Measurements from ENCODE around the gene PDE4D.
"Not testable (repeated sequence)": the region's sequence is repeated elsewhere in the genome, so short reads cannot be mapped to it uniquely, and the experiment has no call there.

Gene PDE4D

DNA sequence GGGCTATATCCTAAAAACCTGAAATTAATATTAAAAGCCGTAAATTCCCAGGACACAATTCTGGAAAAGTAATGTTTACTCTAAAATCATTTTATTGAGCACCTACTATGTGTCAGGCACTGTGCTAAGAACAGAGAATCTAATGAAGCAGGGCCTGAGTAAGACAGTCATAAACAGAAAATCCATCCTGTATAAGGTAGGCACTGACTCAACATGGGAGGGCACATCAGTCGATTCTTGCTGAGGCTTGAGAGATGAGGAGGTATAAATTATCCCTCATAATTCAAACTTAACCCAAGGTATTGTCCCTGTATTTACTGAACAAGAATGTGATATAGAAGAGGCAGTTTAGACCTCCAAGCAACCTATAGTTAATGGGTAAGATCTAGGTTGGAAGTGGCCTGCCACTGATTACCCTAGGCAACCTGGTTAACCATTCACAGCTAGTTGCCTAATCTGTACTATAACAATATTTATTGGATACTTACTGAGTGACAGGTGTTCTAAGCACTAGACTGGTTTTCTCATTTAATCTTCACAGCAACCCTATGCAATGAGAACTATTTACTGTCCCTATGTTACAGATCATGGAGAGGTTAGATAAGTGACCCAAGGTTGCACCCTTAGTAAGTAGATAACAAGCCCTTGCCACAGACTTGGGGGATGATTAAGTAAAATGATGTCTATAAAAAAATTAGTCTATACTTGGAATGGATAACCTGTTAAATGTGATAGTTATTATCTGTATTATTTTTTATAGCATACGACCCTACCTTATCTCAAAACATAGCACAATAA, 317.7 kb downstream of the PDE4D start:
- no peak for DNase-seq

DNA sequence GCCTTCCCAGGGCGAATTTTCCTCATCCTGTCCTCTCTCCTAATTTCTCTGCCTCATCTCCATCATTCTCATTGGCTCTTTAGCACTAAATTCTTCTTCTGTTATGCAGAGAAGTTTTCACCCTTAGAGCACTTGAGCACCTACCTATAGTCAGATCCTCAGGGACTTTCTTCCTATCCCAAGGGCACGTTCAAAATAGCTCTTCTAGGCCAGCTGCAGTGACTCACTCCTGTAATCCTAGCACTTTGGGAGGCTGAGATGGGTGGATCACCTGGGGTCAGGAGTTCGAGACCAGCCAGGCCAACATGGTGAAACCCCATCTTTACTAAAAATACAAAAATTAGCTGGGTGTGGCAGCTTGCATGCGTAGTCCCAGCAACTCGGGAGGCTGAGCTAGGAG, 320.0 kb downstream of the PDE4D start:
- not testable (repeated sequence) for DNase-seq

DNA sequence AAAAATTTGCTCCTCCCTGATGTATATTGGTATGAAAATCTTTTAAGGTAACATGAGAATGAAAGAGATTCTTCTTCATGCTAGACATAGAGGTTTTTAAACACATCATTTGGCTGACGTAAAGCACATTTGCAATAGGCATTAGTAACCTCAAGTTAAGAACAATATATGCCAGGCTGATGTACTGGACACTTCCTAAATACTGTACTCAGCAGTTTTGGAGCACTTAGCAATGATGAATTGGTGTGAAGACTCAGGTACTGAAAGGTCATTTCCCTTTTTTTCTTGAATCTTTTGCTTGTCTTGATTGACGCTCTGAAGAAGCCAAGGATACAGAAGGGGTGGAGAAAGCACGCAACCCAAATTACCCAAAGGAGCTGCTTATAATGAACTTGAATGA, 322.5 kb downstream of the PDE4D start:
- no peak for DNase-seq

DNA sequence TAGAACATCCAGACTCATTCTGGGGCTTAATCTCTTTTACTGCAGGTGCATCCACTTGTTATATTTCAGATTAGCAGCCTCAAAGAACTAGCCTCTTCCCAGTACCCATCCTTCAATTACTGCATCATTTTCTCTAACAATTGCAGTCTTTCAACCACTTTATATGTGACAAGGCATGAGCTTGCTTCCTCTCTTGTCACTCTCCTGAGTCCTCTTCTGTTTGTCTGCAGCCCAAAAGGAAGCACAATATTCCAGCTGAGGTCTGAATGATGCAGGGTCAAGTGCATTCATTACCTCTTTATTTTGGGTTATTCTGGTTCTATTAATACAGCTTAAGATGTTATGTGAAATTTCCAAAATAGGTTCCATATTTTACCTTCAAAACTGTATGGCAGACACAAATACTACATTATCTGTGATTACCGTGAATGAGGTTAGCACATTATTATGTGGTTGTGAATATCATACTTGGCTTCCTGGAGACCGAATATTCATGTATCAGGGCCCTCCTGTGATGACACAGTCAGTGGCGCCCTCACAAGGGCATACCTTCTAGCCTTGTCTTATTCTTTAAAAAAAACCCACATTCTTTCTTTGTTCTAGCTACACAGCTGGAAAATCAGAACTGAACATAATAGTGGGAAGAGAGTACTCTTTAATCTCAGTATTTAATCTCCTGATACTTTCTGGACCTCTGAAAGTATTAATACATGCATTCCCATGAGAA, 323.8 kb downstream of the PDE4D start:
- no peak for DNase-seq

DNA sequence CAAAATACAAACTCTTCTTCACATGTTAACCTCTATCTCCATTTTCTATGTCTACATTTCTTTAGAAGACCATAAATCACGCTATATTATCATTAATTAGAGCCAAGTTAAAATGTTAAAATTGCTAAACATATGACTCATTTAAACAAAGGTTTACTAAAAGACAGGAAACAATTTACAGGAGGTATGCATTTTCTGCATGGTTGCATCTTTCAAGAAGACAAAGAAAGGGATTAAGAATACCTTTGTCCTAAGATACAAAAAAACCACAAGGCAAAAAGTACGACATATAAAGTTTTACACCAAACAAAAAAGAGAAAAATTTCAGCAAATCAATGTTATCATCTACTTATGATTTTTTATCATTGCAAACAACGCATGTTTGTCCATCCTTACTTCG, 324.4 kb downstream of the PDE4D start:
- DNase-seq, result no peak

DNA sequence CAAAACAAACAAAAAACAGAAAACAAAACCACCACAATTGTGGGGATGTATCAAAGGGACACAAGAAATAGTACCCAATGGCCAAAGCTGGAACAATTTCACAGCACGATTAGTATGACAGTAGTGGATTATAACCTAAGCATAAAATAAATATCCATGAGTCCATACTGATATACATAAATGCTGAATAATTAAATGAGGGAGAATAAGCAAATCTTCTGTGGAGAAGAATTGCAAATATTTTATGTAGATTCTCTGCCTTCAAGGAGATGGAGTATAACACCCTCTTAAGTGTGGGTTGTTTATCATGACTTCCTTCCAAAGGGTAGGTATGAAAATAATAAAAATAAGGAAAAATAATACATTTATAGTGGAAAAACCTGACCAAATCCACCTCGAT, 325.4 kb downstream of the PDE4D start:
- no peak for DNase-seq

DNA sequence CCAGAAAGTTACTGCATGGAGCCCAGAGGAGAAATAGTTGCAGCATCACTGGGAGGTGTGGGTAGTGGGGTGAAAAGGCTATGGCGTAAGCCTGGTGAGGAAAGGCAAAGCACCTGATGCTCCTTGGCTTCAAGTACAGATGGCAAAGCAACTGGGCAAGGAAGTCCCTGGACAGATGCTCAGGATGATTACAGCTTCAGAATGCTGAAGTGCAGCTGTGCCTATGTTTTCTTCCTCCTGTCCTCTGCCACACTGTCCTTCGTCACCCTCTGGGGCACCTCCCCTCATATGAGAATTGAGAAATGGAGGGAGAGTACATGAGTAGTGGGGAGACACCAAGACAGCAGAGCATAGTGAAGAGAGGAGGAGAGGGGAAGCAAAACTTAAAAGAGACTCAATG, 328.0 kb downstream of the PDE4D start:
- DNase-seq, result no peak

DNA sequence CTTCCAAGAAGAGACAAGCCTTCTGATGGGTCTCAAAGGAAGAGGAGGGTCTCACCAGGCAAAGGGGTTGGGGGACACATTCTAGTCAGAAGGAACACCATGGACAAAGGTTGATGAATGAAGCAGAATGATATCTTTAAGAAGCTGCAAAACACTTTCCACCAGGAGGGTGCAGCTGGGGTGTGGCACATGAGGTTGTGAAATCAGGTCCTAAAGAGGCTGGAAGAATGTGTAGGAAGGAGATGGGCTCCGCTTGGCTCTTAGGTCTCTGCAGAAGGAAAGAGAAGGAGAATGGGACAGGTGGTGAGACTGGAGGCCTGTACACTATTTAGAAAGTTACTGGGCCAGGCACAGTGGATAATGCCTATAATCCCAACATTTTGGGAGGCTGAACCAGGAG, 328.6 kb downstream of the PDE4D start:
- no peak for DNase-seq

DNA sequence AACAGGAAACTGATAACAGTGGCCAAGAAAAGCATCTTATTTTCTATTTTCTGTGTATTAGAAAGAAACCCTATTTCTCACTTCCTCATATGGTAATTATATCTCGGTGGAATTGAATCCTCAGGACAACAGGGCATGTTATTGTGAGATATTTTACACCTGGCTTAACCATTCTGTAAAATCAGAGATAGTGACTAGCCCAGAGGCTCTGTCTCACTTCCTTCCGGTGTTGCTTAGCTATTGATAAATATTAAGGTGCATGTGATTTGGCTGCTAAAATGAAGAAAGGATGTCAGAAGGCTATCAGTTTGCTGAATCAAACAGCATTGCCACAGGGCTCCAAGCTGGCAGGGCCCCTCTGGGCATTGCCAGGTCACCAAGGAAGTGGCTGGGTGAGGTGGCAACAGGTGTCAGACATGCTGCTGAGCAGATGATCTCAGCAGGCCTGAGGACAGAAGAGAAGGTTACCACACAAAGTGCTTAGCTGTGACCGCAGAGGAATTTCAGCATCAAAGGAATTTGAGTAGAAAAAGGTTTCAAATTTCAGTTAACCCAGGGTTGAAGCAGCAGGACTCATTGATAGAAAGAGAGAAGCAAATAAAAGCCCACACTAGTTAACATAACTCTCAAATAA, 330.7 kb downstream of the PDE4D start:
- DNase-seq, result no peak

DNA sequence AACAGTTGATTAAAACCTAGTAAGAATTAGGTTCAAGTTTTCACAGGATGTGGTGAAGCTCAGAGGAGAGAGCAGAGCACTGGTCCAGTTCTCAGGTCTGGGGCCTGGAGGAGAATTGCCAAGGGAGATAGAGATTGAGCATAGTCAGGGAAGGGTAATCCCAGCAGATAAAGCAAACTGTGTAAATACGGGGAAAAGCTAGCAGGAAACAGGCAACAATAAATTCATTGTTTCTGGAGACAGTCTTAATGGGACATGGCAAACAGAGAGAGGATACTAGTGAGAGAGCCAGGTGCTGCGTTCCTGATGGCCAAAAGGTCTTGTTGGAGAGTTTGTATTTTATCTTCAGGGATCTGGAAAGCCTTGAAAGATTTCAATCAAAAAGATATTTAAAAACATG, 333.0 kb downstream of the PDE4D start:
- DNase-seq, result no peak

DNA sequence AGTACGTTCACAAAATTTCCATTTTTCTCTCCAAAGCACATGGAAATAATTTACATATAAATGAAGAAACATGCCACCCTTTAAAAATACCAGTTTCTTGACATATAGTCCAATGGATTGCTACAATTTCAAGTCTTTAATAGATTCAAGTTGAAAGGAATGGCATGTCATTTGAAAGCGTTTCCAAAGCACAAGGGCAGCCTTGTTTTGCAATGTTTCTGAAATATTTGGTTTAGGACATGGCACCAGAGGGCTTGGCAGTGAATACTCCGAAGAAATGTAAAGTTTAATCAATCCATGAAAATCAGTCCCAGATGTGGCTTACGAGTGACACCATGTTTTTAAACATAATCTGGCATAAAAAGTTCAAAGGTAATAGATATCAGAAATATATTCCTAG, 333.7 kb downstream of the PDE4D start:
- no peak for DNase-seq

DNA sequence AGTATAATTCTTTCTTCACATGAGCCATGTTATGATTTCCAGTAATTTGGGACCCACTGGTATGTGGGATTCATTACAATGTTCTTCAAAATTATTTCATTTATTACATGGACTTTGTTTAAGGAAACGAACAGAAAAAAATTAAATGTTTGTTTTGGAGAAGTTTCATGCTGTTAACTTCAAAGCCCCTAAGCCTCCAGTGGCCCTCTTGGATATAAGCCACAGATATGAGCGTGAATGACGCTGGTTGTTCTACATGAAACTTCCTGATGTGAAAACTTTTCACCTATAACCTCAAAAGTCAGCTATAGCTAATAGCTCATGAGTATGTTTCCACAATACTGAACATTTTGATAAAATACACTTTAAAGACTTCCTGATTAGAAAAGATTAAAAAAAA, 334.2 kb downstream of the PDE4D start:
- DNase-seq, result no peak

DNA sequence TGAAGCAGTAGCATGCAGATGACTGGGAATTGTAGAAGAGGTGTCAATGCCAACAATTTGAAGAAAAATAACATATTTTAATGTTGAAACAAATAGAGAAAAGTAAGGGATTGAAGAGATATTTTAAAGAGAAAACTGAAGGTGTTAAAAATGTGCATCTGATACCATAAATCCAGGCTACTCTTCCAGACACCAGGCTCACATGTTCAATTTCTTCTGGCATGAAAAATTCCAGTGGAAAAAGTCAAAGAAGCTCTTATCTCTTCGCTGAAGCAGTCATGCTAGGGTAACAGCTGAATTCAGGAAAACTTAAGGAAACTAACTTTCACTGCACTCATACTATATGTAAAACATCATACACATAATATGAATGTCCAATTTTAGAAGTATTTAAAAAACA, 335.0 kb downstream of the PDE4D start:
- no peak for DNase-seq

DNA sequence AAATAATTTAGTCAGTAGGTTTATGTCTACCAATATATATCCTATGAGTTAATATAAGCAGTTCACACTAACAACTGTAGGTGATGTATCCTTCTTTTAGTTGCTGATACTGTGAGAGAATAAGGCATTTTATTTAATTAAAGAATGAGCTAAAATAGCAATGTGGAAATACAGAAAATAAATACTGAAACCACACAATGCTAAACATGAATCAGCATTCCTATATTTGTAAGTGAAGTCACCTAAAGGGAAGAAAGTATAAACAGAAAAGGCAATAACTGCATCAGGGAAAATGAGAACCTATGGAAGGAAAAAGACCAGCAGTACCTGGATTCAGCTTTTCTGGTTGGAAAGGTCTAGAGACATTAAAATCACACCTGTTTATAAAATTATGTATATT, 336.0 kb downstream of the PDE4D start:
- no peak for DNase-seq

DNA sequence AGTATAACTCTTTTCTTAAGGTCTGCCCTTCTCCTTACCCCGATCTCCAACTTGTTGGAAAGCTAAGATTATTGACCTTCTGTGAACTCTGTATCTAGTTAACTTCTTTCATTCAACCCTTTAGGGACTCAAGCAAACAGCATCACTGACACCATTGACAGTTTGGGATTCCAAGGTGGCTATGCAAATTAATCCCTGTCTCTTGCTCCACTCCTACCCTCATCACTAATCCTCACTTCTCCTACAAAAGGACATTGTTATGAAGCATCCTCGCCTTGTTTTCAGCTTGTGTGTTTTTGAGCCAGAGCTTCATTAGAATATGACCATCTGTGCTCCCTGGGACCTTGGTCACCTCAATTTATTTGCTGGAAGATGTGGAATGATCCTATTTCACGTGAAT, 337.9 kb downstream of the PDE4D start:
- DNase-seq, result no peak

DNA sequence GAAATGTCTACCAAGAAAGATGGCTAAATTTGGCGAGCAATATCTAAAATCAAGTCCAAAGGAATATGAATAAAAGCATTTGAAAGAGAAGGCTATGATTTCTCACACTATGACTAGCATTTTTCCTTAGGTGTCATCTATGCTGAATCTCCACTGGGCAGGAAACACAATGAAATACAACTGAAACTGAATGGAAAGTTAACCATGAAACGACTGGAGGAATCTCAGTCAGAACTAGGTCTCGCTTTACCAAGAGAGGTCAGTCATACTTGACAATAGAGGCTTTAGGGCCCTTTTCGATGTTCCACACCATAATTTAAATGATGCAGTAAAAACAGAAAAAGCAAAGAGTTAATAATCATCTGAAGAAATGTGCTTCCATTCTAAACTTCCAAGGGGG, 339.0 kb downstream of the PDE4D start:
- no peak for DNase-seq

DNA sequence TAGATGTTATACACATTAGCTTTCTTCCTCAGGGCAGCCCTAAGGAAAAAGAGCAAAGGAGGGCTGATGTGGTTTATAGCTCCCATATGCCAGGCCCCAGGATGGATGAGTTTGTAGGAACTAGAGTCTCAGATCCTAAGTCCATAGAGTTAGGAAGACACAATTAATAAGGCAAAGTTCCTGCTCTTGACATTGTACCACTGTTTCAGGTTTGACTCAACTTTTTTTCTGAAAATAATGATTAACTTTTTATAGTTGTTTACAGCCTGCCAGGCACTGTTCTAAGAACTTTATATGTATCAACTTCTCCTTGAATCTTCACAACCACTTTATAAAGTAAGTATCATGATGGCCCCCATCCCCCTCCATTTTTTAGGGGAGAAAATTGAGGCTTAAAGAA, 339.5 kb downstream of the PDE4D start:
- DNase-seq, result no peak

DNA sequence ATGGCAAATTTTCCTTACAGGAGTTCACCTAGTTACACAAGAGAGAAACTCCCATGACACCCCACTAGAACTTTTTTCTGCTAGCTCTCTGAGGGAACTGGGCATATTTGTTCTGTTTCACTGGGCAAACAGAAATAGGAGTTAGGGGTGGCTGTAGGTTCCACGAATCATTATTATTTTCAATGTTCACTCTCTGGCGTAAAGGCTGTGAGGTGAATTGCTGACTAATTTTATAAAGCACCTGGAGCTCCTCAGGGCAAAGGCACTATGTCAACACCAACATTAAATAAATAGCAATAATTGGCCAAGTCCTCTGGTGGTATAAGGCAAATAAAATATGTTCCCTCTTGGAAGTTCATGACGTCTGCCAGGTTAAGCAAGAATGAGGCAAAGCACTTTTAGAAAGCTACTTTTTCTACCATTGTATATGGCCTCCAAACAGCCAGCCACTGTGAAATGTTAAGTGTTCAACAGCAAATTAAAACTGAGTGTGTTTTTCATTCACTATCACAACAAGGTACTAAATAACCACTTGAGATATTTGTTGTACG, 344.6 kb downstream of the PDE4D start:
- peak; percentile 34 for DNase-seq

DNA sequence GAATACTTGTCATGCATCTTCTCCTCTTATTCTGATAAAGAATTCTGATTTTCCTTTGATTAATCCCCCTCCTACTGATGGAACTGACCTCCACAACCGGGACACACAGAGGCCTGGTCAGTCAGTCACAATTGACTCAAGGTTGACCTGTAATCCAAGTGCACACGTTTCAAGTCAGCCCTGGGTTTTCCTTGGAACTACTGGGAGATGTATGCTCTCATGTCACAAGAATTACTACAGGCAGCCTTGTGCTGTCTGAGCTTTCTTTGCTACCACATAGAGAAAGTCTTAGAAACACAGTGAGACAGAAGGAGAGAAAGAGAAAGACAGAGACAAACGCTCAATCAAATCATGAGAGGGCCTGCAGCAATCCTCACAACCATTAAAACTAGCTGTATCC, 345.8 kb downstream of the PDE4D start:
- no peak for DNase-seq

DNA sequence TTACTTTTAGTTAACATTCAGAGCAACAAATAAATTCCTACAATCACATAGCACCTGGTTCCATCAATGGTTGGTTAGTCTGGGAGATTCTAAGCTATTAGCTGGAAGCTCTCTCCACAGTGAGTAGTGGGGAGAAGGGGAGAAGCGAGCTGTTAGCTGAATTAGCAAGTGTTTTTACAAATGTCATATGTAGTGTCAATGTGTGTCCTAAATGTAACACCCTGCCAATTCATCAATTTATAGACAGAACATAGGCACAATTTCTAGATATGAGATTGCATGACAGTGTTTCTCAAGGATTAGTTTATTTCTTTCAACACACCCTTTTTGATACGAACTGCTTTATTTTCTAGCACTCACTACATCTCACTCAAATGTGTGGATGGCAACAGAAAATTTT, 349.0 kb downstream of the PDE4D start:
- DNase-seq, result no peak

DNA sequence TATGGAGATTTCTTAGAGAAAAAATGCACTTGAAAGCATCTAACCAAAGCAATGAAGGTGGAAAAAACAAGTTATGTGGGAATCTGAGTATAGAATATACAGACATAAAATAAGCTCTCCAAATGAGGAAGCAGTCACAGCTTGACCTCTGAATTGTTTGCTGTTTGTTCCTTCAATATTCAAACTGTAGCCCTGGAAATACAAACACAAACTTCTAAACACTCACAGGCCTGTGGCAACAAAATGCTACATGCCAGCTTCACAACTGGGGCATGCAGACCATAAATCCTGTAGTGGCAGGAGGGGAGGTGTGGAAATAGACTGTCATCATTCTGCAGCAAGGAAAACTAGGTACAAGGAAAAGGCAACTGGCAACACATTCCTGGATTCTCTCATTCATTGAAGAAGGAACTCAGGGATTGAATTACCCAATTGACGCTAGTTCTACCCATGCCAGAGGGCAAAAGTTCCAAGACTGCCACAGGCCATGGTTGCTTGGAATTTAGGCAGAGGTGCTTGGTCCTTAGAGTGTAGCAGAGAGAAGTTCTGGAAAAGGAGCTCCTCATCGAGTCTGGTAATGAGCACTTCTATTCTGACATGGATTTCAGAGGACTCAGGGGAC, 349.6 kb downstream of the PDE4D start:
- peak; percentile 52 for DNase-seq

DNA sequence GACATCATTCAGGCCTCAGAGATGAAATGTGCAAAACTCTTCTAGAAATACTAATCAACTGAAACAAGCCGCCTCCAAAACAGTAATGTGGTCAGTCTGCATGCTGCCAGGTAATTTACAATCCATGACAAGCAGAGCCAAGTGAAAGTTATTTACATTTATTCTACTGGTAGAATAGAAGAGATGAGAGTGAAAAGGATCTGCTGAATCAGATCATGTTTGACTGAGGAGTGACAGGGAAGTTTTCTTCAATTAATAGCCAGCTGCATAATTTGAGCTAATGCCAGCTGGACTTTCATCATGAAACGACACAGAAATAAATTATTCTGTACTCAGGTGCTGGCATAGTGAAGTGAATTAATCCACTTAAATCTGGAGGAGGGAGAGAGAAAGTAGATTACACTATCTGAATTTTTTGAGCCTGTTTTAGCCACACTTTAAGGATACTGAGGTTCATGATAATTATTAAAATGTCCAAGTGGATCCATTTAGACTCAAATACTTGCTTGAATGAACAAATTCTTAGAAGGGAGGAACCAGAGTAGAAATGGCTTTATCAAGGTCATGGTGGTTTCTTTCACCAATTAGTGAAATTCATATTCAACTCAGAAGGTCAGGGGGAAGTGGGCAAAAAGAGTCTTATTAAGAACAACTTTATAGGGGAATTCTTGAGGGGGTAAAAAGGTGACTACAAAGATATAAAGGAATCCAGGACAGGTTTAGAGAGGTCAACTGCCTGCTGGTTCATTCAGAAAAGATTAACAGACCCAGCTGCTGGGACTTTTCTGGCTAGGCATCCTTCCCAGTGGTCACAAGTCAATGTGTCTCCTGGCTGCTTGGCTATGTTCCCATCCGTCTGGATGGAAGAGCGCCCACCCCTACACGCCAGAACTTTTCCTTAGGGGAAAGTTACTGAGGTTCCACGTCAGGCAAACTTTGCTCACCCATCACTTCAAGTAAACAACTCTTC, 350.4 kb downstream of the PDE4D start:
- DNase-seq, result peak; percentile 75
